CD4-positive, alpha-beta T cell treated with Interleukin-17A for 4 hours (primary cell): Measurements from ENCODE around the gene CGB2.

ENCODE experiments used
- DNase-seq: peaks from one replicate; pipeline ENCODE4 v3.0.0-alpha.2; 2020; ENCODE audit warnings: mixed read lengths

CGB2 gene

DNA sequence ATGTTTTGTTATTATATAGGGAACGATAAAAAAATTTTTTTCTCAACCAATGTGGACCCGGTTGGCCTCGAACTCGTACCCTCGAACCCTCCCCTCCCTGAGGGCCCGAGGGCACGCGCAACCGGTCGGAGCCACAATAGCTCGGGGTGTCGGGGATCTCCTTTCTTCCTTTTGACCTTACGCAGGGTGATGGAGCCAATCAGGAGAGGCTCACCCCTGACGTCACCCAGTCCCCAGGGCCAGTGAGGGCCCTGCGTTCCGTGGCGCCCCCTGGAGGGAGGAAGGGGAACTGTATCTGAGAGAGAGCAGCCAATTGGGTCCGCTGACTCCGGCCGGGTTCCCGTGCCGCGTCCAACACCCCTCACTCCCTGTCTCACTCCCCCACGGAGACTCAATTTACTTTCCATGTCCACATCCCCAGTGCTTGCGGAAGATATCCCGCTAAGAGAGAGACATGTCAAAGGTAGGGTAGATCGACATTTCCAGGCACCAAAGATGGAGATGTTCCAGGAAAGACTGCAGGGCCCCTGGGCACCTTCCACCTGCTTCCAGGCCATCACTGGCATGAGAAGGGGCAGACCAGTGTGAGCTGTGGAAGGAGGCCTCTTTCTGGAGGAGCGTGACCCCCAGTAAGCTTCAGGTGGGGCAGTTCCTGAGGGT lies at the start of gene CGB2:
TSS of gene CGB2 (plus strand) at position 249 of the 660 bp plus-strand sequence. CDS start at position 455, 206 bp downstream.
- peak; percentile 43 for DNase-seq

GRCh38 chr19:48982280-48982679 lies 49.4 kb upstream of the CGB2 start:
- DNase-seq, result no peak

DNA sequence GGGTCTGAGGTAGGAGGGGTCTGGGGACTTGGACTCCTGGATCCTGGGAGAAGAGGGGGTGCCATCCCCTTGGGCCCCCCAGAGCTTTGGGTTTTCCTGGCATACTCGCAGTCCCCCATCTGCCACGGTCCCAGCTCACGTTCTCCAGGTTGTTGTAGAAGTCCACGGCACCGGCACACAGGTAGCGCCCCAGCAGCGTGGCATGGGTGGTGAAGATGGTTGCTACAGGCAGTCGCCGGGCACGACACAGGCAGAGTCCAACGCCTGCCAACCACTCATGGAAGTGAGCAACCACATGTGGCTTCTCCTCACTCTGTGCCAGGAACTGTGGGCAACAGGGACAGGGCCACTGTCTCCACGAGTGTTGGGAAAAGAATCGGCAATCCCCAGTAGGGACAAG lies 46.0 kb upstream of the CGB2 start:
- no peak for DNase-seq

GRCh38 chr19:48986211-48986610 lies 45.5 kb upstream of the CGB2 start:
- DNase-seq, result no peak

- no peak for DNase-seq
Observed at GRCh38 chr19:48987323-48987722, 44.4 kb upstream of the CGB2 start.

DNA sequence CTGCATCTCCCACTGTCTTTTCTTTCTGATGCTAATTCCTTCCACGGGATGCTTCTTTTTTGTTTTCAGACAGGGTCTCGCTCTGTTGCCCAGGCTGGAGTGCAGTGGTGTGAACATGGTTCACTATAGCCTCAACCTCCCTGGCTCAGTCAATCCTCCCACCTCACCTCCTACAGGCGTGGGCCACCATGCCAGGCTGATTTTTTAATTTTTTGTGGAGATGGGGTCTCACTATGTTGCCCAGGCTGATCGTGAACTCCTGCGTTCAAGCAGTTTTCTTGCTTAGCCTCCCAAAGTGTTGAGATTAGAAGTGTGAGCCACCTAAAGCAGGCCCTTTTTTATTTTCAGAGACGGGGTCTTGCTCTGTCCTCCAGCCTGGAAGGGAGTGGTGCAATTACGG lies 43.4 kb upstream of the CGB2 start:
- no peak for DNase-seq

DNA sequence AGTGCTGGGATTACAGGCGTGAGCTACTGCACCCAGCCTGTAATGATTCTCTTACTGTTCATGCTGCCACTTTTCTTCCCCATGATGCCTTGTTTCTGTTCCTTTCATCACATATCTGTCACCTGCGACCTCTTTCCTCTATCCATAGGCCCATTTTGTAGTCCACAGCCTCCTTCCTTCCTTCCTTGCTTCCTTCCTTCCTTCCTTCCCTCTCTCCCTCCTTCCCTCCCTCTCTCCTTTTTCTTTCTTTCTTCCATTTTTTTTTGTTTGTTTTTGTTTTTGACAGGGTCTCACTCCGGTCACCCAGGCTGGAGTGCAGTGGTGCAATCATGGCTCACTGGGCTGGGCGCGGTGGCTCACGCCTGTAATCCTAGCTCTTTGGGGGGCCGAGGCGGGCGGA lies 42.8 kb upstream of the CGB2 start:
- DNase-seq, result no peak

- DNase-seq, result no peak
Observed at GRCh38 chr19:48989701-48990291, 41.9 kb upstream of the CGB2 start.

GRCh38 chr19:48990400-48990799 lies 41.3 kb upstream of the CGB2 start:
- DNase-seq, result no peak

DNA sequence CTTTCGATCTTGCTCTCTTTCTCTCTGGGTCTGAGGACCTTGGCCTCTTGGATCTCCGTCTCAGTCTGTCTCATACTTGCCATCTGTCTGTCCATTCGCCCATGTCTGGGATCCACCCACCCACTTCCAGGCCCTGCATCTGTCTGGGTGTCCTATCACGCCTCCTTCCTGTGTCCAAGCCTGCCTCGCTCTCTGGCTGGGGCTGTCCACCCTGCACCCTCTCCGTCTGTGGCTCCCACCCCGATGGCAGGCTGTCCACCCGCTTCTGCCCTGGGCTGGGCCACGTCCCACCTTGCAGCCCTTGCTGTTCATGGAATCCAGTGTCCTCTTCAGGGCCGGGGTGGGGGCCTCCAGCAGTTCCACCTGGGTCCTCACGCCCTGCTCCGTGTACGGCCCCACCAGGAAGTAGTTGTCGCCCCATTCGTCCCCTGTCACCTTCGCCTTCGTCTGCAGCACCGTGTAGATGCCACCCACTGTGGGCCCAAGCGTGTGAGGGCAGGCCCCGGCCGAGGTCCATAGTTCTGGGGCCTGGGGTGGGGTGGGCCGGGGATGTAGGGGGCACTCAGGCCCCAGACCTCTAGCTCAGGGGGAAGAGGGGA lies 40.6 kb upstream of the CGB2 start:
- no peak for DNase-seq

DNA sequence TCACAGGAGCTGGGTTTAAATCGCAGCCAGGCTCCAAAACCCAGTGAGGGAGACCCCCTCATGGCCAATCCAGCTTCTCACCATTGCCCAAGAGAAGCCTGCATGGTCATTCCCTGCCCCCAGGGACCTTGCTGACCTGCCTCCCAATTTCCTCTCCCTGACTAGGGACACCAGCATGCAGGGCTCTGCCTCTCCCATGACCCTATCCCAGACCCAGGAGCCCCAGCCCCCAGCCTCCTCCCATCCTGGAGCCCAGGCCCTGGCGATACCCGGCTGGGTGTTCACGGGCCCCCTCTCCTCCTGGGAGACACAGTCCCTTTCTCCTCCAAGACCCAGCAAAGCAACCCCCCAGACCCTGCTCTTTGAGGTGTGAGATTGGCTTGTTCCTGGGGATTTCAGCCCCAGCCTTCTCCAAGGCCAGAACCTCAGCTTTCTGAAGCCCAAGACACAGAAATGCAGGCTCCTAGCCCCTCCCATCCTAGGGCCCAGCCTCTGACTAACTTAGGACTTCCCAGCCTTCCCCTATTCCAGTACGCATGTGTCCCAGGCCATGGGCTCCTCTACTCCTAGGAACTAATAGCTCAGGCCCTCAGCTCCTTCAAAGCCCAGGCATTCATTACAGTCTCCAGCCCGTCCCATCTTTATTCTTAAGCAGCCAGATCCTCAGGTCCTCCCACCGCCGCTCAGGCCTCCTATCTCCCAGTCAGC lies 39.7 kb upstream of the CGB2 start:
- DNase-seq, result no peak

GRCh38 chr19:48992581-48993174 lies 39.0 kb upstream of the CGB2 start:
- no peak for DNase-seq

DNA sequence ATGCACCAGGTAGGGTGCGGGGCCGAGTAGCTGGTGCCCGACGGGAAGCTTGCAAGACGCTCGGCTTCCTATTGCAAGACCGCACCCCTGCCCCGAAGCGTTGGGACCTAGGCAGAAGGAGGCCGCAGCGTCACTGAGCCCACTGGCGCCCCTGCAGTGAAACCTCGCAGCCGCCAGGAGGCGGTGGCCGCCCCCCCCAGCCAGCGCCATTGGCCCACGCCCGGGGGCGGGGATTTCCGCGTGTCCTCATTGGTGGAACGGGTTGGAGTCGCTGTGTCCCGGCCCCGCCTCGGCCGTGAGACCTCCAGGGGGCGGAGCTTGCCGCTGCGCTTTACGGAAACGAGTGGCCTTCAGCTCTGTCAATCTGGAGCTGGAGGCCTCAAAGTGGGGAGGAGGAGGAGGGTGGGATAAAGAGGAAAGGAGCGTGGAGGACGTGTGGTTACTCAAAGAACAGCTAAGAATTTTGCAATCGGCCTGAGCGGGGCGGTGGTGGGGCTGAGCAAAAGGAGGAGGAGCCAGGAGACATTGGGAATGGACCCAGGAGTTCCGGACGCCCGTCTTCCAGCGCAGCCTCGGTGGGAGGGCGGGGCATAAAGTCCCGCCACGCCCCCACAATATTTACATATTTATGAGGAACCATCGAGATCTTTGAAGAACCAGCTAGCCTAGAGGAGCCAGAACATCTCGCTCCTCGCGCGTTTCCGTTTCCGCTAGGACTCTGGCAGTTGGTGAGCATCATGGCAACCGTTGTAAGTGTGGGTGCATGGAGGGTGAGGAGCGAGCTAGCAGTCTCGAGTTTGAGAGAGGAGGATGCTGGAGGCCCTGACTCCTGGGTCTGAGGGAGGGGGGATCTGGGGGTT lies 38.3 kb upstream of the CGB2 start, which contains the start of the genes GYS1 and RUVBL2:
TSS of gene GYS1 (minus strand) at position 135 of the 860 bp plus-strand sequence. CDS start 197 bp downstream, outside the sequence.
TSS of gene RUVBL2 (plus strand) at position 713 of the 860 bp plus-strand sequence. CDS start at position 738, 25 bp downstream.
- peak; percentile 100 for DNase-seq

GRCh38 chr19:48994035-48994386 lies 37.7 kb upstream of the CGB2 start:
- DNase-seq, result no peak

- DNase-seq, result peak; percentile 71
Observed at GRCh38 chr19:48997972-48998371, 33.7 kb upstream of the CGB2 start.

DNA sequence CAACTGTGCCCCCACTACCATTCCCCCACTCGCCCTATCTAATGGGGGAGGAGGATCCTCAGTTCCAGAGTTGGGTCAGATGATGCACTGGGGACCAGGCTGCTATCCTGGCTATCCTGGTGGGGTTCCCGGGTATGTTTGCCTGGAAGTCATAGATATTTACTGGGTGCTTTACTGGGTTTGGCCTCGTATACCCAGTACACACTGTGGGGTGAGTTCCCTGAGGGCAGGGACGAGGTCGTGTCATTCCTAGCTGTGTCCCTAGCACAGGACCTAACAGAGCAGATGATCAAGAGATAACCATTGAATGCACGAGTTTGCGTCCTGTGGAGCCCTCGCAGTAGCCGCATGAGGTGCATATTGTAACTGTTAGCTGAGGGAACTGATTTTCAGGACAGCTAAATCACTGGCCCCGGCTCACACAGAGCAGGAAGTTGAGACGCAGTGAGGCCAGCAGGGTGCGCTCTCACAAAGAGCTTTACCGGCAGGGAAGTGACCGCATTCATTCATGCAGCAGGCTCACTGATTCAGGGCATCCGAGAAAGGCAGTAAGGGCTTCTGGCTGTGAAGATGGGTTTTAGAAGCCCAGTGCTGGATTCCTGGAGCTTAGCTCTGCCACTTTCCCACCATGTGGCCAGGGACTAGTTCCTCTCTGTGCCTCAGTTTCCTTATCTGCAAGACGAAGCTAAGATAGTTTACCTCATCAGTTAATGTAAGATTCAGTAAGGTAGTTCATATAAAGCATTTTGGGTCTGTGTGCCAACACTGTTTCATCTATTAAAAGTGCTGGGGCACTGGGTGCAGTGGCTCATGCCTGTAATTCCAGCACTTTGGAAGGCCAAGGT lies 32.0 kb upstream of the CGB2 start:
- peak; percentile 76 for DNase-seq

DNA sequence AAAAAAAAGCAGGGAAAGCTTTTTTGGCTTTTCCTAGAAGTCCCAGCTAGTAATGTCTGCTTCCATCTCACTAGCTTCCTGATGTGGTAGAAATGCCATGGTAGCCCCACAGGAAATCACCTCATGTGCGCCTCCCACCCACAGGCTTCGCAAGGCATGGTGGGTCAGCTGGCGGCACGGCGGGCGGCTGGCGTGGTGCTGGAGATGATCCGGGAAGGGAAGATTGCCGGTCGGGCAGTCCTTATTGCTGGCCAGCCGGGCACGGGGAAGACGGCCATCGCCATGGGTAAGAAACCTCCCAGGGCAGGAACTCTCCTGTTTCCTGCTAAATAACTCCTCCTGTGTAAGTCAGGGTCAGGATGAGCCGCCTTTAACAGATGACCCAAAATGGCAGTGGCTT lies 27.6 kb upstream of the CGB2 start:
- no peak for DNase-seq

DNA sequence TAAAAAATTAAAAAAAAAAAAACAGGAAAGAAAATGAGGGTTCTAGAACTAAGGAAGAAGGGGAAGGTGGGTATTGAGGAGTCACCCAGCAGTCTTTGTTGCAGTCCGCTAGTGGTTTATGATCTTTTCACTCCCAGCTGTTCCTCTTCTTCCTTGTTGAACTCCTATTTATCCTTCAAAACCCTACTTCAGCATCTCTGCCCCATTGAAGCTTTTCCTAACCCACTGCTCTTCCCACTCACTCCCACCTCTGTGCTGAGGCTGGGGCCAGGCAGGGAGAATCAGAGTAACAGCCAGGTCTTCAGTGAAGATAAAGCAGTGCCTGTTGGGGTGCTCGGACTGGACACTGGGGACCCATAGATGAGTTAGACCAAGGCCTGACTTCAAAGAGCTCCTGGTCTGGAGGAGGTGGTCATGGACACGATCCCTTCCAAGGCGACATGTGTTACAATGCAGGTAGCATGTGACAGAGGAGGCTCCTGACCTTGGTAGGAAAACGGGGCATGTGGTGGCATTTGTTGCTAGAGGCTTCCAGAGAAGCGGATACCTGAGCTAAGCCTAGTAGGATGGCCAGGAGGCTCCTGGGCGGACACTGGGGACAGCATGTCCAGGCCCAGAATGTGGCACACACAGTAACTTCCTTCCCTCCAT lies 26.6 kb upstream of the CGB2 start:
- DNase-seq, result no peak

DNA sequence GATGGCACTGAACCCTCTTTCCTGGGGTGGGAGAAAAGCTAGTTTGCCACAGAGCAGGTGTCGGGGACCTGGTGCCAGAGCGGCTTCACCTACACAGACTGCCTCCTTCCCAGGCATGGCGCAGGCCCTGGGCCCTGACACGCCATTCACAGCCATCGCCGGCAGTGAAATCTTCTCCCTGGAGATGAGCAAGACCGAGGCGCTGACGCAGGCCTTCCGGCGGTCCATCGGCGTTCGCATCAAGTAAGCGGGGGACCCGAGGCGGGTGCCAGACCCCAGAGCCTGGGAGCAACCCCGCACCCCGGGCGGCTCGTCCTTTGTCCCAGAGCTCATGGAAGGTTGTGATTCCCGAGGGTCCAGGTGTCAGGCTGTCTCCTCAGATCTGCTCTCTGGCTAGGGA lies 24.8 kb upstream of the CGB2 start:
- DNase-seq, result no peak

- no peak for DNase-seq
Observed at GRCh38 chr19:49009828-49010227, 21.9 kb upstream of the CGB2 start.

- DNase-seq, result no peak
Observed at GRCh38 chr19:49010453-49010852, 21.2 kb upstream of the CGB2 start.
